HepG2 (cell line): ENCODE measurements around the gene NCOA4. TPM values are rescaled to one million over a fixed set of nuclear protein-coding genes. Genes with fewer than 3 reads are reported as not detected.

Experiments
- CEBPG ChIP-seq: IDR thresholded peaks from 2 replicates; pipeline ENCODE4 v1.6.1; 2016
- GABPA ChIP-seq, 2 experiments: IDR thresholded peaks; 2 replicates each; pipeline ENCODE4 v1.6.1; 2011 to 2016; ENCODE audit warnings: low read depth in 2 of 2, low read length in 1 of 2, missing biosample characterization in 1 of 2, missing genetic modification characterization in 1 of 2
- MAFK ChIP-seq, 2 experiments: IDR thresholded peaks in 1 of 2; conservative IDR thresholded peaks in 1 of 2; 2 replicates each; pipeline ENCODE4 v1.6.1; 2011; ENCODE audit warnings: improper control_type of control experiment in 2 of 2, low read length in 2 of 2
- POGZ ChIP-seq: sonication (generic); formaldehyde crosslinking; IDR thresholded peaks from 2 replicates; pipeline ENCODE4 v1.4.0; 2020; ENCODE audit warnings: mild to moderate bottlenecking, missing genetic modification reagents
- RAD51 ChIP-seq: fragments of 450-650 bp; IDR thresholded peaks from 2 replicates; pipeline ENCODE4 v1.6.1; 2016; ENCODE audit warnings: borderline replicate concordance
- REL ChIP-seq: sonication (generic); formaldehyde crosslinking; conservative IDR thresholded peaks from 2 replicates; pipeline ENCODE4 v1.8.0; 2022; ENCODE audit warnings: mild to moderate bottlenecking, missing genetic modification reagents, moderate library complexity
- SCMH1 ChIP-seq: sonication (generic); formaldehyde crosslinking; IDR thresholded peaks from 2 replicates; pipeline ENCODE4 v1.9.0; 2021; ENCODE audit warnings: missing genetic modification reagents, mild to moderate bottlenecking, borderline replicate concordance
- TOE1 ChIP-seq: sonication (generic); formaldehyde crosslinking; IDR thresholded peaks from 2 replicates; pipeline ENCODE4 v1.4.0; 2020; ENCODE audit warnings: mild to moderate bottlenecking, missing genetic modification reagents
- TRIM24 ChIP-seq: sonication (generic); formaldehyde crosslinking; IDR thresholded peaks from 2 replicates; pipeline ENCODE4 v1.8.0; 2022; ENCODE audit warnings: mild to moderate bottlenecking, missing genetic modification reagents
- ZBTB8A ChIP-seq: sonication (generic); formaldehyde crosslinking; IDR thresholded peaks from 2 replicates; pipeline ENCODE4 v1.4.0; 2020; ENCODE audit warnings: mild to moderate bottlenecking, low read depth, missing genetic modification reagents, borderline replicate concordance
- ZFX ChIP-seq: sonication (generic); formaldehyde crosslinking; IDR thresholded peaks from 2 replicates; pipeline ENCODE4 v1.4.0; 2020; ENCODE audit warnings: mild to moderate bottlenecking, low read depth, missing genetic modification reagents, moderate library complexity
- ZMAT5 ChIP-seq: sonication (generic); formaldehyde crosslinking; IDR thresholded peaks from 2 replicates; pipeline ENCODE4 v1.5.0; 2020; ENCODE audit warnings: mild to moderate bottlenecking, low read depth, missing genetic modification reagents, borderline replicate concordance
- ZNF501 ChIP-seq: sonication (generic); formaldehyde crosslinking; IDR thresholded peaks from 2 replicates; pipeline ENCODE4 v1.5.1; 2020; ENCODE audit warnings: mild to moderate bottlenecking, moderate library complexity, missing genetic modification reagents
- ZXDC ChIP-seq: sonication (generic); formaldehyde crosslinking; IDR thresholded peaks from 2 replicates; pipeline ENCODE4 v1.5.0; 2020; ENCODE audit warnings: mild to moderate bottlenecking, missing genetic modification reagents
- polyA plus RNA-seq, 8 experiments: library from polyadenylated mRNA; depleted of rRNA in 3 of 8; stranded (reverse) in 7 of 8; unstranded in 1 of 8; fragments of >200 nt; fragmentation: Illumina TruSeq in 4 of 8; extraction: Trizol in 4 of 8; gene quantifications; 2 replicates each; pipeline versions ENCODE4 v1.2.1 to v1.2.3, GENCODE V29; 2011 to 2016; ENCODE audit warnings: low read depth in 4 of 8, missing spikeins in 1 of 8, mixed read lengths in 1 of 8; ENCODE audit not compliant: insufficient read depth in 1 of 8
- total RNA-seq, 5 experiments: library from RNA; depleted of rRNA; stranded (reverse); fragments of >200 nt; fragmentation: Illumina TruSeq; extraction: Trizol; gene quantifications; 2 replicates each; pipeline ENCODE4 v1.2.3, GENCODE V29; 2016; ENCODE audit warnings: low read depth in 1 of 5
- TF ChIP-seq, protein P1 (sequence below): sonication (generic); formaldehyde crosslinking; IDR thresholded peaks from 2 replicates; pipeline ENCODE4 v1.4.0; 2020; ENCODE audit warnings: mild to moderate bottlenecking, missing genetic modification reagents
- TF ChIP-seq, protein P2 (sequence below): sonication (generic); formaldehyde crosslinking; IDR thresholded peaks from 2 replicates; pipeline ENCODE4 v1.4.0; 2020; ENCODE audit warnings: missing genetic modification reagents
- TF ChIP-seq, protein P3 (sequence below): sonication (generic); formaldehyde crosslinking; conservative IDR thresholded peaks from 2 replicates; pipeline ENCODE4 v1.4.0; 2020; ENCODE audit warnings: missing genetic modification reagents
- TF ChIP-seq, protein P4 (sequence below): IDR thresholded peaks from 2 replicates; pipeline ENCODE4 v1.6.1; 2016; ENCODE audit warnings: low read depth
- TF ChIP-seq, protein P5 (sequence below): sonication (generic); formaldehyde crosslinking; IDR thresholded peaks from 2 replicates; pipeline ENCODE4 v1.8.0; 2022; ENCODE audit warnings: mild to moderate bottlenecking, missing genetic modification reagents, moderate library complexity

The NCOA4 gene
- total and polyA plus RNA-seq, 2 of the 13 experiments (the other 11 are each of a cell fraction or from before 2014, with no cell fraction given) = 306 to 400 TPM

DNA sequence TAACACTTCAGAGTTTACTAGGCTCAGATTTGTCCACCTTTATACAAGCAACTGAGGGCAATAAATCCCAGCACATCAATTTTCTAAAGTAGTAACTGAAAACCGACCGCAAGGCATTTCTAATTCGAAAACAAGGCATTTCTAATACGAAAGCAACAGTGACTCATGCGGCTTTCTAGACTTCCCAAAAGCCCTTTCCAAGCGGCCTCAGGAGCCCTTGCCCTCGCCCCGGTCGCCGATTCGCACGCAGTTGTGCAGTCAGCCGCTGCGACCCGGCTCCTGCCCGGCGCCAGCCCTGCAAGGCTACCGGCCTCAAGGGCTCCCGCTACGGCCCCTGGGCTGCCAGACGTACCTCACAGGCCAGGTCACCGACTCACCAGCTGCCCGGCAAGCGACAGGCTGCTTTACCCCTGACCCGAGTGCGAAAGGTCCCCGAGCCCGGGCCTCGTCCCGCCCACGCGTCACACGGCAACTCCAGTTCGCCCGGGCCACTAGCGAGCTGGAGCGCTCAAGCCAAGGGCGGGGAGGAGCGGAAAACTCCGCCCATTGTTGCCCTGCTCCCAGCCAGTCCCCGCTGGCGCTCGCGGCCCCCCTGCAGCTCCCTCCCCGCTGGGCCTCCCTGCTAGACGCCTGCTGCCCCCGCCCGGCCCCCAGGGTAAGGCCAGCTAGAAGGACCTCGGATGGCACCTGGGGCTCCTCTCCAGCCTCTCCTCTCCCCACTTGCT, 7.3 kb downstream of the NCOA4 start (continued):
- TF ChIP-seq ZXDC (no peak), ZMAT5 (CRISPR knock-in tag) (no peak), TRIM24 (CRISPR knock-in tag) (no peak), RAD51 (no peak), ZNF501 (CRISPR knock-in tag) (peak; percentile 81), MAFK (conservative IDR thresholded peaks at IDR 0.05 in 1 of 2, IDR thresholded peaks at IDR 0.05 in 1 of 2; ENCODE audit: low read length in 2 of 2) (no peak), ZBTB8A (no peak), TOE1 (CRISPR knock-in tag) (no peak), CEBPG (CRISPR knock-in tag) (peak; percentile 32; the same call in 1 of the 2 replicates), POGZ (CRISPR knock-in tag) (peak; percentile 89), REL (CRISPR knock-in tag) (peak; percentile 60; the same call in 1 of the 2 replicates), ZFX (CRISPR knock-in tag) (peak; percentile 77), SCMH1 (CRISPR knock-in tag) (no peak), GABPA (IDR thresholded peaks at IDR 0.05; ENCODE audit: low read depth, low read length) (no peak), GABPA (CRISPR knock-in tag; IDR thresholded peaks at IDR 0.05; ENCODE audit: low read depth) (no peak)
- TF ChIP-seq, protein P1, sequence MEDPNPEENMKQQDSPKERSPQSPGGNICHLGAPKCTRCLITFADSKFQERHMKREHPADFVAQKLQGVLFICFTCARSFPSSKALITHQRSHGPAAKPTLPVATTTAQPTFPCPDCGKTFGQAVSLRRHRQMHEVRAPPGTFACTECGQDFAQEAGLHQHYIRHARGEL (CRISPR knock-in tag) = no peak
- TF ChIP-seq, protein P2, sequence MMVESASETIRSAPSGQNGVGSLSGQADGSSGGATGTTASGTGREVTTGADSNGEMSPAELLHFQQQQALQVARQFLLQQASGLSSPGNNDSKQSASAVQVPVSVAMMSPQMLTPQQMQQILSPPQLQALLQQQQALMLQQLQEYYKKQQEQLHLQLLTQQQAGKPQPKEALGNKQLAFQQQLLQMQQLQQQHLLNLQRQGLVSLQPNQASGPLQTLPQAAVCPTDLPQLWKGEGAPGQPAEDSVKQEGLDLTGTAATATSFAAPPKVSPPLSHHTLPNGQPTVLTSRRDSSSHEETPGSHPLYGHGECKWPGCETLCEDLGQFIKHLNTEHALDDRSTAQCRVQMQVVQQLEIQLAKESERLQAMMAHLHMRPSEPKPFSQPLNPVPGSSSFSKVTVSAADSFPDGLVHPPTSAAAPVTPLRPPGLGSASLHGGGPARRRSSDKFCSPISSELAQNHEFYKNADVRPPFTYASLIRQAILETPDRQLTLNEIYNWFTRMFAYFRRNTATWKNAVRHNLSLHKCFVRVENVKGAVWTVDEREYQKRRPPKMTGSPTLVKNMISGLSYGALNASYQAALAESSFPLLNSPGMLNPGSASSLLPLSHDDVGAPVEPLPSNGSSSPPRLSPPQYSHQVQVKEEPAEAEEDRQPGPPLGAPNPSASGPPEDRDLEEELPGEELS (CRISPR knock-in tag) = peak; percentile 80
- TF ChIP-seq, protein P3, sequence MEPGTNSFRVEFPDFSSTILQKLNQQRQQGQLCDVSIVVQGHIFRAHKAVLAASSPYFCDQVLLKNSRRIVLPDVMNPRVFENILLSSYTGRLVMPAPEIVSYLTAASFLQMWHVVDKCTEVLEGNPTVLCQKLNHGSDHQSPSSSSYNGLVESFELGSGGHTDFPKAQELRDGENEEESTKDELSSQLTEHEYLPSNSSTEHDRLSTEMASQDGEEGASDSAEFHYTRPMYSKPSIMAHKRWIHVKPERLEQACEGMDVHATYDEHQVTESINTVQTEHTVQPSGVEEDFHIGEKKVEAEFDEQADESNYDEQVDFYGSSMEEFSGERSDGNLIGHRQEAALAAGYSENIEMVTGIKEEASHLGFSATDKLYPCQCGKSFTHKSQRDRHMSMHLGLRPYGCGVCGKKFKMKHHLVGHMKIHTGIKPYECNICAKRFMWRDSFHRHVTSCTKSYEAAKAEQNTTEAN (CRISPR knock-in tag) = peak; percentile 80; the same call in 1 of the 2 replicates
- TF ChIP-seq, protein P4, sequence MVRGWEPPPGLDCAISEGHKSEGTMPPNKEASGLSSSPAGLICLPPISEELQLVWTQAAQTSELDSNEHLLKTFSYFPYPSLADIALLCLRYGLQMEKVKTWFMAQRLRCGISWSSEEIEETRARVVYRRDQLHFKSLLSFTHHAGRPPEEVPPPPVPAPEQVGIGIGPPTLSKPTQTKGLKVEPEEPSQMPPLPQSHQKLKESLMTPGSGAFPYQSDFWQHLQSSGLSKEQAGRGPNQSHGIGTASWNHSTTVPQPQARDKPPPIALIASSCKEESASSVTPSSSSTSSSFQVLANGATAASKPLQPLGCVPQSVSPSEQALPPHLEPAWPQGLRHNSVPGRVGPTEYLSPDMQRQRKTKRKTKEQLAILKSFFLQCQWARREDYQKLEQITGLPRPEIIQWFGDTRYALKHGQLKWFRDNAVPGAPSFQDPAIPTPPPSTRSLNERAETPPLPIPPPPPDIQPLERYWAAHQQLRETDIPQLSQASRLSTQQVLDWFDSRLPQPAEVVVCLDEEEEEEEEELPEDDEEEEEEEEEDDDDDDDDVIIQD = peak; percentile 78
- TF ChIP-seq, protein P5, sequence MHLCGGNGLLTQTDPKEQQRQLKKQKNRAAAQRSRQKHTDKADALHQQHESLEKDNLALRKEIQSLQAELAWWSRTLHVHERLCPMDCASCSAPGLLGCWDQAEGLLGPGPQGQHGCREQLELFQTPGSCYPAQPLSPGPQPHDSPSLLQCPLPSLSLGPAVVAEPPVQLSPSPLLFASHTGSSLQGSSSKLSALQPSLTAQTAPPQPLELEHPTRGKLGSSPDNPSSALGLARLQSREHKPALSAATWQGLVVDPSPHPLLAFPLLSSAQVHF = no peak; the same call in 1 of the 2 replicates
